Thoracic aorta (tissue), 2 donors: ENCODE measurements around the gene FIGNL1. TPM values are rescaled to one million over a fixed set of nuclear protein-coding genes. Genes with fewer than 3 reads are reported as not detected.
A peak's percentile ranks its signal among the peaks of the same experiment; 100 is the strongest.

Experiments
- ATAC-seq: fragments of 150-250 bp; one replicate; pipeline ENCODE4 v1.8.0; 2017; ENCODE audit warnings: low read depth; ENCODE audit not compliant: insufficient number of reproducible peaks, low FRiP score
- DNase-seq: peaks from one replicate; pipeline ENCODE4 v3.0.0-alpha.2; 2020; ENCODE audit warnings: low spot score
- H3K27ac ChIP-seq, 2 donors: fragments of 200-600 bp; sonication (generic); 1 replicate in 1 of 2; 2 replicates in 1 of 2; pipeline ENCODE4 v1.5.1; 2016; ENCODE audit warnings: mild to moderate bottlenecking in 2 of 2, moderate library complexity in 2 of 2
- H3K27me3 ChIP-seq: fragments of 200-600 bp; sonication (generic); replicated peaks from 2 replicates; pipeline ENCODE4 v1.6.0; 2016; ENCODE audit warnings: mild to moderate bottlenecking; ENCODE audit not compliant: insufficient read depth
- H3K36me3 ChIP-seq: fragments of 200-600 bp; sonication (generic); one replicate; pipeline ENCODE4 v1.5.1; 2016
- H3K4me1 ChIP-seq, 2 donors: fragments of 200-600 bp; sonication (generic); 1 replicate in 1 of 2; 2 replicates in 1 of 2; pipeline versions ENCODE4 v1.5.1 to v1.6.0; 2016; ENCODE audit warnings: low read depth in 2 of 2, mild to moderate bottlenecking in 1 of 2; ENCODE audit not compliant: control insufficient read depth in 1 of 2
- H3K4me3 ChIP-seq: fragments of 200-600 bp; sonication (generic); 2 replicates; pipeline ENCODE4 v1.5.1; 2016; ENCODE audit warnings: mild to moderate bottlenecking
- H3K9me3 ChIP-seq: fragments of 200-600 bp; sonication (generic); 2 replicates; pipeline ENCODE4 v1.5.1; 2016
- total RNA-seq, 2 donors: library from RNA; depleted of rRNA; stranded (reverse); fragments of >200 nt; gene quantifications; one replicate each; pipeline versions ENCODE4 v1.1.0 to v1.2.3, GENCODE V29; 2016
- TF ChIP-seq, protein P1 (sequence below): fragments of 200-600 bp; sonication (generic); IDR thresholded peaks from one replicate; pipeline ENCODE4 v1.5.1; 2019; ENCODE audit warnings: antibody characterized with exemption

Gene FIGNL1
- total RNA-seq, result 1 to 10 TPM; 2.7 to 4.7 TPM

- Histone ChIP-seq H3K36me3 (no peaks in the 10 kb centered on the region), H3K27me3 (no peaks in the 10 kb centered on the region), H3K4me1 (peaks cover 4 to 12% of the 10 kb centered on the region in 2 donors), H3K9me3 (no peaks in the 10 kb centered on the region), H3K4me3 (peak within 1 kb of the TSS; percentile 78), H3K27ac (no peak within 1 kb of the TSS)
- TF ChIP-seq, protein P1, sequence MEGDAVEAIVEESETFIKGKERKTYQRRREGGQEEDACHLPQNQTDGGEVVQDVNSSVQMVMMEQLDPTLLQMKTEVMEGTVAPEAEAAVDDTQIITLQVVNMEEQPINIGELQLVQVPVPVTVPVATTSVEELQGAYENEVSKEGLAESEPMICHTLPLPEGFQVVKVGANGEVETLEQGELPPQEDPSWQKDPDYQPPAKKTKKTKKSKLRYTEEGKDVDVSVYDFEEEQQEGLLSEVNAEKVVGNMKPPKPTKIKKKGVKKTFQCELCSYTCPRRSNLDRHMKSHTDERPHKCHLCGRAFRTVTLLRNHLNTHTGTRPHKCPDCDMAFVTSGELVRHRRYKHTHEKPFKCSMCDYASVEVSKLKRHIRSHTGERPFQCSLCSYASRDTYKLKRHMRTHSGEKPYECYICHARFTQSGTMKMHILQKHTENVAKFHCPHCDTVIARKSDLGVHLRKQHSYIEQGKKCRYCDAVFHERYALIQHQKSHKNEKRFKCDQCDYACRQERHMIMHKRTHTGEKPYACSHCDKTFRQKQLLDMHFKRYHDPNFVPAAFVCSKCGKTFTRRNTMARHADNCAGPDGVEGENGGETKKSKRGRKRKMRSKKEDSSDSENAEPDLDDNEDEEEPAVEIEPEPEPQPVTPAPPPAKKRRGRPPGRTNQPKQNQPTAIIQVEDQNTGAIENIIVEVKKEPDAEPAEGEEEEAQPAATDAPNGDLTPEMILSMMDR, result no peak
- DNase-seq (no peak), ATAC-seq (no peak)
Observed at GRCh38 chr7:50449881-50450589, at the start of gene FIGNL1. FIGNL1 (minus strand) TSS chr7:50450350; CDS start chr7:50447287, 3,063 bp downstream.

DNA sequence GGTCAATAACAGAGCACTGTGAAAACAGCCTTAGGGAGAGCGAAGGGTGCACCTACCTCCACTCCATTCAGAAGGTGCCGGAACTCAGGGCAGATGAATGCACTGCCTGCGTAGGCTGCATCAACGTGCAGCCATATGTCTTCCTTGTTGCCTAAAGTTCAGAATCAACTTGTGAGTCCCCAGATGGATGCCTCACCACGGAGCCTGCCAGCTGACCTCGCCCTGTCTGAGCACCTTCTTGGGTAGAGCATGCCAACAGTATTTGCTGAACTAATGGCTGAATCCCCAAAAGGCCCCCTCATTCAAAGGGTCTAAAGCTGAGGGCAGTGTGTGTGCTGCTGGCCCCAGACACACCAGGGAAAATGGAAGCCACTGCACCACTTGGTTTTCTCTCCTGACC is 48.9 kb upstream of the FIGNL1 start:
- Histone ChIP-seq H3K36me3 (no peaks in the 10 kb centered on the region), H3K4me1 (peaks cover 9 to 30% of the 10 kb centered on the region in 2 donors), H3K27me3 (no peaks in the 10 kb centered on the region), H3K27ac (no peak overlapping the region), H3K9me3 (no peaks in the 10 kb centered on the region), H3K4me3 (no peak overlapping the region)
- DNase-seq, result no peak
- TF ChIP-seq, protein P1, result no peak
- no peak for ATAC-seq

DNA sequence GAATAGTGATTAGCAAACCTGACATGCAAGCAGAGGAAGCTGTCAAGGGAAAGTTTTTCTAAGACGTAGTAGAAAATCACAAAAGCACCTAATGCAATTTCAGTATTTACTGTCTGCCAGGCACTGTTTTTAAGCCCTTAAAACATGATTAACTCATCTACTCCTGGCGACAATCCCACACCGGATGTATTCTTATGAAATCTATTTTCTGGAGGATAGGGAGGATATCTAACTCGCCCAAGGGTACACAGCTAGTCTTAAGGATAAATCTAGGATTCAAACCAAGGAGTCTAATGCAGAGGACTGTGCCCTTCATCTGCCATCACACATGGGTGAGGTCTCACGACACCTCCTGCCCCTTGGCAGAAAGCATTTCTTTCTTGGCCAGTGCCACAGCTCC is 47.8 kb upstream of the FIGNL1 start:
- no peak overlapping the region for H3K27ac ChIP-seq
- no peaks in the 10 kb centered on the region for H3K9me3 ChIP-seq
- no peak for DNase-seq
- no peaks in the 10 kb centered on the region for H3K36me3 ChIP-seq
- H3K4me1 ChIP-seq, result peaks cover 9 to 22% of the 10 kb centered on the region in 2 donors
- TF ChIP-seq, protein P1, result no peak
- ATAC-seq, result no peak
- H3K4me3 ChIP-seq, result no peak overlapping the region
- H3K27me3 ChIP-seq, result no peaks in the 10 kb centered on the region

DNA sequence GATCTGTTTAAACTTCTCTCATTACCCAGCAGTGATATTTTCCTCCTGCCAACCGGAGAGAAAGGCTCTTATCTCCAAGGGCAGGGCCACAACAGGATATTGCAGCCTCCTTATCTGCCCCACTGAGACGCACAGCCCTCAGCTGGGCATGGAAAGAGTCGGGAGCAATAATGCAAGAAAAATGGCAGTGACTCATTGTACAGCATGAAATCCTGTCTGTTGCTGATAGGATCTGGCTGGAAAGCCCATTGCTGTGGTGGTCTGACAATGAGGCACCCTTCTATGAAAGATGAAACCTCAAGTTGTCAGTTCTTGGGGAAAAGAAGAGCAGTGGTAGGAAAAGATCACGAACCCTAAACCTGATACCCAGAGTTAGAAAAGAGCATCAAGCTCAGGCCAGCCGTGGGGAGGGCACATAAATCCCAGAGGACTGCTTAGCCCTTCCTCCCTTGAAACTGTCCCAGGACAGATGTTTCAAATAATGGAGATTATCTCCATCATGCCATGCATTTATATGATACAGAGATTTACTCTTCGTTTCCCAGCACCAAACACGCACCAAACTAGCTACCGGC is 47.0 kb upstream of the FIGNL1 start:
- Histone ChIP-seq H3K27ac (no peak overlapping the region), H3K27me3 (no peaks in the 10 kb centered on the region), H3K4me1 (peaks cover 3 to 14% of the 10 kb centered on the region in 2 donors), H3K4me3 (no peak overlapping the region), H3K9me3 (no peaks in the 10 kb centered on the region), H3K36me3 (no peaks in the 10 kb centered on the region)
- TF ChIP-seq, protein P1, result no peak
- ATAC-seq, result no peak
- no peak for DNase-seq

DNA sequence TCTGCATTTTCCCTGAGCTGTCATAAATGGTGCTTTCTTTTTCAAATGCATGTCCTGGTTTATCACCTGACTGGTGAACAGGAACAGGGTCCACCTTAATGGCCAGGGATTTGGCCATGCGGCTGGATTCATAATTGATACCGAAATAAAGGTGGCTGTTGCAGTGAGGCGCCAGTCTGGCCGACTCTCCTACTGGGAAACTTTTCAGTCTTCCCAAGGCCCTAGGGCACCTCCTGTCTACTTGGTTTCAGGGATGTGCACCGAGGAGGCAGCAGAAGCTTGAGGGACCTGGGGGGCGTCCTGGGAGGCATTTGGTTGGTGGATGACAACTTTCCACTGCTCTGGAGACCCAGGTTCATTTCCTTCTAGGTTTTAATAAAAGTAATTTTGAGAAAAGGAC is 46.4 kb upstream of the FIGNL1 start:
- Histone ChIP-seq H3K27ac (no peak overlapping the region), H3K36me3 (no peaks in the 10 kb centered on the region), H3K4me3 (no peak overlapping the region), H3K4me1 (peaks cover 0 to 8% of the 10 kb centered on the region in 2 donors), H3K27me3 (no peaks in the 10 kb centered on the region), H3K9me3 (no peaks in the 10 kb centered on the region)
- DNase-seq (no peak), ATAC-seq (no peak)
- TF ChIP-seq, protein P1, result no peak
